Activated CD4-positive, CD25-positive, alpha-beta regulatory T cell treated with anti-CD3 and anti-CD28 coated beads, Interleukin-2, amount 50 U/mL, for 72 hours (primary cell): ENCODE measurements around the gene CES5A.
"Not testable (repeated sequence)": the region's sequence is repeated elsewhere in the genome, so short reads cannot be mapped to it uniquely, and the experiment has no call there.

Source experiments
- DNase-seq: peaks from one replicate; pipeline ENCODE4 v3.0.0; 2021

Gene CES5A

GRCh38 chr16:55873122-55873521 lies 2.1 kb downstream of the CES5A start:
- no peak for DNase-seq

- DNase-seq = no peak
Measured at GRCh38 chr16:55872130-55872529, 3.0 kb downstream of the CES5A start.

GRCh38 chr16:55871411-55872038 lies 3.6 kb downstream of the CES5A start:
- DNase-seq = no peak

- no peak for DNase-seq
Measured at GRCh38 chr16:55868980-55869379, 6.2 kb downstream of the CES5A start.

GRCh38 chr16:55868137-55868536 lies 7.0 kb downstream of the CES5A start:
- DNase-seq = no peak

GRCh38 chr16:55861288-55861687 lies 13.9 kb downstream of the CES5A start:
- DNase-seq = no peak

GRCh38 chr16:55857650-55858049 lies 17.5 kb downstream of the CES5A start:
- DNase-seq = not testable (repeated sequence)

- DNase-seq = no peak
Measured at GRCh38 chr16:55856950-55857349, 18.2 kb downstream of the CES5A start.

- no peak for DNase-seq
Measured at GRCh38 chr16:55853114-55853513, 22.1 kb downstream of the CES5A start.

GRCh38 chr16:55849536-55849935 lies 25.6 kb downstream of the CES5A start:
- no peak for DNase-seq

GRCh38 chr16:55846598-55847346 lies 28.4 kb downstream of the CES5A start:
- DNase-seq = no peak

- DNase-seq = no peak
Measured at GRCh38 chr16:55843105-55843395, 32.1 kb downstream of the CES5A start.

GRCh38 chr16:55842369-55843104 lies 32.6 kb downstream of the CES5A start:
- no peak for DNase-seq

GRCh38 chr16:55839115-55839514 lies 36.1 kb downstream of the CES5A start:
- DNase-seq = no peak

- DNase-seq = no peak
Measured at GRCh38 chr16:55836158-55836611, 39.0 kb downstream of the CES5A start.

GRCh38 chr16:55835581-55835980 lies 39.6 kb downstream of the CES5A start:
- no peak for DNase-seq

GRCh38 chr16:55835173-55835572 lies 40.0 kb downstream of the CES5A start:
- not testable (repeated sequence) for DNase-seq

- no peak for DNase-seq
Measured at GRCh38 chr16:55834049-55834448, 41.1 kb downstream of the CES5A start.

- DNase-seq = no peak
Measured at GRCh38 chr16:55832773-55833691, 42.1 kb downstream of the CES5A start, which contains the start of gene CES1. TSS of gene CES1 (minus strand) at chr16:55833096. CDS start at chr16:55833055, 41 bp downstream.

- DNase-seq = no peak
Measured at GRCh38 chr16:55832425-55832772, 42.8 kb downstream of the CES5A start.

- DNase-seq = no peak
Measured at GRCh38 chr16:55830658-55831294, 44.4 kb downstream of the CES5A start.

- not testable (repeated sequence) for DNase-seq
Measured at GRCh38 chr16:55829232-55829631, 45.9 kb downstream of the CES5A start.
